Tibial nerve (tissue), 4 donors: ENCODE results near the gene BTBD2. TPM values are rescaled to one million over a fixed set of nuclear protein-coding genes. Genes with fewer than 3 reads are reported as not detected.
A peak's percentile ranks its signal among the peaks of the same experiment; 100 is the strongest.

Experiments
- DNase-seq, 2 donors: peaks; one replicate each; pipeline ENCODE4 v3.0.0-alpha.2; 2019; ENCODE audit warnings: low spot score in 2 of 2
- H3K27ac ChIP-seq, 4 donors: fragments of 200-600 bp; sonication (generic) in 3 of 4; one replicate each; pipeline ENCODE4 v1.5.1; 2017 to 2019; ENCODE audit warnings: mild to moderate bottlenecking in 1 of 4
- H3K27me3 ChIP-seq, 2 donors: fragments of 200-600 bp; sonication (generic) in 1 of 2; one replicate each; pipeline versions ENCODE4 v1.5.1 to v1.6.0; 2017 to 2019
- H3K36me3 ChIP-seq, 3 donors: fragments of 200-600 bp; sonication (generic); one replicate each; pipeline ENCODE4 v1.5.1; 2018 to 2019
- H3K4me1 ChIP-seq, 4 donors: fragments of 200-600 bp; sonication (generic) in 3 of 4; one replicate each; pipeline ENCODE4 v1.5.1; 2017 to 2019
- H3K4me3 ChIP-seq, 4 donors: fragments of 200-600 bp; sonication (generic) in 3 of 4; one replicate each; pipeline ENCODE4 v1.5.1; 2017 to 2019; ENCODE audit warnings: mild to moderate bottlenecking in 1 of 4, moderate library complexity in 1 of 4
- H3K9me3 ChIP-seq, 4 donors: fragments of 200-600 bp; sonication (generic) in 3 of 4; one replicate each; pipeline ENCODE4 v1.5.1; 2017 to 2019
- EP300 ChIP-seq, 2 donors: sonication (generic); formaldehyde crosslinking; IDR thresholded peaks; one replicate each; pipeline ENCODE4 v1.6.1; 2017; ENCODE audit warnings: antibody characterized with exemption in 2 of 2, mild to moderate bottlenecking in 1 of 2
- POLR2A ChIP-seq, 2 donors: fragments of 450-650 bp; IDR thresholded peaks; one replicate each; pipeline ENCODE4 v1.6.1; 2017; ENCODE audit warnings: antibody characterized with exemption in 2 of 2, mild to moderate bottlenecking in 2 of 2, moderate library complexity in 2 of 2
- WGBS, 2 donors: methylation state at CpG; one replicate each; pipeline ENCODE4 v1.1.5; 2018; 5-methylcytosine and 5-hydroxymethylcytosine counted together
- total RNA-seq, 4 donors: library from RNA; depleted of rRNA; stranded (reverse); fragments of >200 nt; gene quantifications; one replicate each; pipeline ENCODE4 v1.1.0, GENCODE V29; 2016
- TF ChIP-seq, protein P1 (sequence below), 5 experiments: fragments of 200-600 bp in 3 of 5; fragments of 450-650 bp in 2 of 5; sonication (generic) in 3 of 5; IDR thresholded peaks; one replicate each; pipeline ENCODE4 v1.5.1; 2016 to 2019; ENCODE audit warnings: antibody characterized with exemption in 5 of 5, mild to moderate bottlenecking in 3 of 5, moderate library complexity in 2 of 5

BTBD2 gene
- total RNA-seq, 4 donors from 2014 or later = 54.0 to 94.5 (median 73.5) TPM

DNA sequence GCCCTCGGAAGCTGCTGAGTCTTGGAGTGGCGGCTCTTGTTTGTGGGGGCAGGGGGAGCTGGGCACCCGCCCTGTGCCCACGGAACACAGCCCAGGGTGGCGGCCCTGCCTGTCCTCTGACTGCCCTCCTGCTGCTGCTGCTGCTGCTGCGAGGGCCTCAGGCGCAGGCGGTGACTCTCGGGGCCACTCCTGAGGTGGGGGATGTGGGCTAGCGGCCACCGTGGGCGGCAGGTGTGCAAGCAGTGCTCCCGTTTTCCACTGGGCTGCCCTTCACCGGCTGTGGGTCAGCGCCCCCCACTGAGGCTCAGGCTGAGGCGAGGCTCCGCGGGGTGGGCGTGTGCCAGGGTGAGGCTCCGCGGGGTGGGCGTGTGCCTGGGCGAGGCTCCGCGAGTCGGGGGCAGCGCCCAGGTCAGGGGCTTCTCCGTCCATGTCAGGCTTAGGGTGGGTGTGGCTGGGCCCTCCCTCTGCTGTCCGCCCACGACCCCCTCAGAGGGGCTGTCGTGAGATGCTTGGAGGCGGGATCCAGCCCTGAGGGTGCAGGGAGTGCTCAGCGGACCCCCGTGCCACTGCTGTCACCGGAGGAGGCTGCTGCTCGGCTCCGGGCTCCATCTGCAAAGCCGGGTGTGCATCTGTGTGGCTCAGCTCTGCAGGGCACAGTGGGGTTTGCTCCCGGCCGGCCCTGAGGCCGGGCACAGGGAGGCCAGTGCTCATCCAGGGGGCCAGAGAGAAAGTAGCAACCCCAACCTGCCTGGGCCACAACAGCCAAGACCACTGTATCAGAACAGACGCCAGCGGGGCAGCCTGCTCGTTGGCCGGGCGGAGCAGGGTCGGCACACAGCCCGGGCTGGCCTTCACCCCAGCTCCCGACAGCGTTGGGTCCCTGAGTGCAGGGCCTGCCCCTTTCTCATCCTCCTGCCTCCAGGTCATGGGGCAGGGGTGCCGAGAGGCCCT, 60.1 kb downstream of the BTBD2 start:
- H3K4me1 ChIP-seq = peaks cover 0 to 39% (median 3%) of the 10 kb centered on the region in 4 donors
- WGBS, 2 donors = 65 to 77% methylated on average over 18 to 25 of the region's 51 CpGs
- H3K4me3 ChIP-seq = no peak overlapping the region
- H3K27ac ChIP-seq = peak overlapping the region in 1 of 4 donors; percentile 33
- H3K9me3 ChIP-seq = no peaks in the 10 kb centered on the region
- H3K27me3 ChIP-seq = no peaks in the 10 kb centered on the region
- TF ChIP-seq, protein P1, sequence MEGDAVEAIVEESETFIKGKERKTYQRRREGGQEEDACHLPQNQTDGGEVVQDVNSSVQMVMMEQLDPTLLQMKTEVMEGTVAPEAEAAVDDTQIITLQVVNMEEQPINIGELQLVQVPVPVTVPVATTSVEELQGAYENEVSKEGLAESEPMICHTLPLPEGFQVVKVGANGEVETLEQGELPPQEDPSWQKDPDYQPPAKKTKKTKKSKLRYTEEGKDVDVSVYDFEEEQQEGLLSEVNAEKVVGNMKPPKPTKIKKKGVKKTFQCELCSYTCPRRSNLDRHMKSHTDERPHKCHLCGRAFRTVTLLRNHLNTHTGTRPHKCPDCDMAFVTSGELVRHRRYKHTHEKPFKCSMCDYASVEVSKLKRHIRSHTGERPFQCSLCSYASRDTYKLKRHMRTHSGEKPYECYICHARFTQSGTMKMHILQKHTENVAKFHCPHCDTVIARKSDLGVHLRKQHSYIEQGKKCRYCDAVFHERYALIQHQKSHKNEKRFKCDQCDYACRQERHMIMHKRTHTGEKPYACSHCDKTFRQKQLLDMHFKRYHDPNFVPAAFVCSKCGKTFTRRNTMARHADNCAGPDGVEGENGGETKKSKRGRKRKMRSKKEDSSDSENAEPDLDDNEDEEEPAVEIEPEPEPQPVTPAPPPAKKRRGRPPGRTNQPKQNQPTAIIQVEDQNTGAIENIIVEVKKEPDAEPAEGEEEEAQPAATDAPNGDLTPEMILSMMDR (IDR thresholded peaks at IDR 0.05) = no peak
- TF ChIP-seq EP300 (IDR thresholded peaks at IDR 0.05) (no peak), POLR2A (IDR thresholded peaks at IDR 0.05) (no peak)
- H3K36me3 ChIP-seq = peaks cover 0 to 33% (median 4%) of the 10 kb centered on the region in 3 donors
- no peak for DNase-seq

GRCh38 chr19:1954532-1954933, 61.0 kb downstream of the BTBD2 start:
- Histone ChIP-seq H3K4me1 (peaks cover 0 to 39% (median 3%) of the 10 kb centered on the region in 4 donors), H3K9me3 (no peaks in the 10 kb centered on the region), H3K27ac (peak overlapping the region in 1 of 4 donors; percentile 33), H3K27me3 (no peaks in the 10 kb centered on the region), H3K36me3 (peaks cover 0 to 37% (median 4%) of the 10 kb centered on the region in 3 donors), H3K4me3 (no peak overlapping the region)
- 83 to 86% methylated on average over 9 to 14 of the region's 15 CpGs for WGBS, 2 donors
- TF ChIP-seq POLR2A (IDR thresholded peaks at IDR 0.05) = no peak
- DNase-seq = no peak

- no peaks in the 10 kb centered on the region for H3K27me3 ChIP-seq
- TF ChIP-seq, protein P1 (IDR thresholded peaks at IDR 0.05) = no peak
- TF ChIP-seq POLR2A (IDR thresholded peaks at IDR 0.05) (no peak), EP300 (IDR thresholded peaks at IDR 0.05) (no peak)
- peaks cover 0 to 39% (median 3%) of the 10 kb centered on the region in 4 donors for H3K4me1 ChIP-seq
- peaks cover 0 to 44% (median 4%) of the 10 kb centered on the region in 3 donors for H3K36me3 ChIP-seq
- no peak overlapping the region for H3K27ac ChIP-seq
- no peak for DNase-seq
- no peak overlapping the region for H3K4me3 ChIP-seq
- WGBS, 2 donors = 86 to 89% methylated on average over 26 to 32 of the region's 32 CpGs
- no peaks in the 10 kb centered on the region for H3K9me3 ChIP-seq
These were observed 61.9 kb downstream of the BTBD2 start for GRCh38 chr19:1953441-1954094.

- H3K4me3 ChIP-seq = no peak overlapping the region
- no peak overlapping the region for H3K27ac ChIP-seq
- H3K27me3 ChIP-seq = no peaks in the 10 kb centered on the region
- TF ChIP-seq EP300 (IDR thresholded peaks at IDR 0.05) = no peak
- TF ChIP-seq, protein P1 (IDR thresholded peaks at IDR 0.05) = no peak
- no peak for TF ChIP-seq POLR2A (IDR thresholded peaks at IDR 0.05)
- no peaks in the 10 kb centered on the region for H3K9me3 ChIP-seq
- peaks cover 0 to 44% (median 4%) of the 10 kb centered on the region in 3 donors for H3K36me3 ChIP-seq
- DNase-seq = no peak
- WGBS, 2 donors = 81 to 87% methylated on average over 10 to 15 of the region's 19 CpGs
- peaks cover 0 to 39% (median 3%) of the 10 kb centered on the region in 4 donors for H3K4me1 ChIP-seq
These were observed 62.5 kb downstream of the BTBD2 start for GRCh38 chr19:1953037-1953436.

GRCh38 chr19:1952635-1953034, 62.9 kb downstream of the BTBD2 start:
- Histone ChIP-seq H3K9me3 (no peaks in the 10 kb centered on the region), H3K27ac (no peak overlapping the region), H3K36me3 (peaks cover 0 to 44% (median 4%) of the 10 kb centered on the region in 3 donors), H3K4me3 (no peak overlapping the region), H3K27me3 (no peaks in the 10 kb centered on the region), H3K4me1 (peaks cover 0 to 39% (median 3%) of the 10 kb centered on the region in 4 donors)
- 75 to 86% methylated on average over 21 of the region's 21 CpGs for WGBS, 2 donors
- no peak for DNase-seq
- TF ChIP-seq EP300 (IDR thresholded peaks at IDR 0.05) (no peak), POLR2A (IDR thresholded peaks at IDR 0.05) (no peak)
- TF ChIP-seq, protein P1 (IDR thresholded peaks at IDR 0.05) = no peak
